HEK293 (cell line): ENCODE results near the gene GLTPD2.

Experiments
- ZNF138 ChIP-seq: fragments of 450-650 bp; formaldehyde crosslinking; IDR thresholded peaks from 2 replicates; pipeline ENCODE4 v1.5.1; 2016; ENCODE audit warnings: missing biosample characterization, missing genetic modification characterization, borderline replicate concordance
- ZNF221 ChIP-seq: fragments of 450-650 bp; formaldehyde crosslinking; IDR thresholded peaks from 2 replicates; pipeline ENCODE4 v1.5.1; 2017; ENCODE audit warnings: missing biosample characterization, missing genetic modification characterization, borderline replicate concordance
- ZNF266 ChIP-seq: fragments of 450-650 bp; formaldehyde crosslinking; IDR thresholded peaks from 2 replicates; pipeline ENCODE4 v1.5.1; 2016; ENCODE audit warnings: missing biosample characterization, missing genetic modification characterization, low read depth
- ZNF530 ChIP-seq: fragments of 450-650 bp; formaldehyde crosslinking; IDR thresholded peaks from 2 replicates; pipeline ENCODE4 v1.5.1; 2016; ENCODE audit warnings: low read depth, missing biosample characterization, missing genetic modification characterization
- ZNF785 ChIP-seq: fragments of 450-650 bp; formaldehyde crosslinking; IDR thresholded peaks from 2 replicates; pipeline ENCODE4 v1.5.1; 2016; ENCODE audit warnings: missing biosample characterization, missing genetic modification characterization
- TF ChIP-seq, protein P1 (sequence below): fragments of 450-650 bp; formaldehyde crosslinking; IDR thresholded peaks from 2 replicates; pipeline ENCODE4 v1.5.1; 2016; ENCODE audit warnings: missing biosample characterization, missing genetic modification characterization

- TF ChIP-seq ZNF138 (tag by site-specific recombination) (no peak), ZNF266 (tag by site-specific recombination) (no peak), ZNF785 (no peak), ZNF221 (tag by site-specific recombination) (no peak), ZNF530 (no peak)
- TF ChIP-seq, protein P1, sequence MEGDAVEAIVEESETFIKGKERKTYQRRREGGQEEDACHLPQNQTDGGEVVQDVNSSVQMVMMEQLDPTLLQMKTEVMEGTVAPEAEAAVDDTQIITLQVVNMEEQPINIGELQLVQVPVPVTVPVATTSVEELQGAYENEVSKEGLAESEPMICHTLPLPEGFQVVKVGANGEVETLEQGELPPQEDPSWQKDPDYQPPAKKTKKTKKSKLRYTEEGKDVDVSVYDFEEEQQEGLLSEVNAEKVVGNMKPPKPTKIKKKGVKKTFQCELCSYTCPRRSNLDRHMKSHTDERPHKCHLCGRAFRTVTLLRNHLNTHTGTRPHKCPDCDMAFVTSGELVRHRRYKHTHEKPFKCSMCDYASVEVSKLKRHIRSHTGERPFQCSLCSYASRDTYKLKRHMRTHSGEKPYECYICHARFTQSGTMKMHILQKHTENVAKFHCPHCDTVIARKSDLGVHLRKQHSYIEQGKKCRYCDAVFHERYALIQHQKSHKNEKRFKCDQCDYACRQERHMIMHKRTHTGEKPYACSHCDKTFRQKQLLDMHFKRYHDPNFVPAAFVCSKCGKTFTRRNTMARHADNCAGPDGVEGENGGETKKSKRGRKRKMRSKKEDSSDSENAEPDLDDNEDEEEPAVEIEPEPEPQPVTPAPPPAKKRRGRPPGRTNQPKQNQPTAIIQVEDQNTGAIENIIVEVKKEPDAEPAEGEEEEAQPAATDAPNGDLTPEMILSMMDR (tag by site-specific recombination), result no peak
Observed at GRCh38 chr17:4741544-4741943, 47.2 kb upstream of the GLTPD2 start.
